B cell (primary cell): ENCODE measurements around the gene GSG1L. TPM values are rescaled to one million over a fixed set of nuclear protein-coding genes. Genes with fewer than 3 reads are reported as not detected.

ENCODE experiments used
- ATAC-seq: fragments of 200-7000 bp; cut with Tn5 transposase; one replicate; pipeline ENCODE4 v1.10.0; 2021; ENCODE audit warnings: low read depth, mild to moderate bottlenecking, moderate number of reproducible peaks, moderate library complexity
- CTCF ChIA-PET: fragments of 350-600 bp; sonication (Branson Sonifier 250); formaldehyde crosslinking; loops from one replicate; lab custom pipeline; 2021; ENCODE audit warnings: antibody characterized with exemption, inconsistent platforms; lab: Charles Lee
- POLR2A ChIA-PET: fragments of 350-600 bp; sonication (Branson Sonifier 250); formaldehyde crosslinking; loops from one replicate; lab custom pipeline; 2021; ENCODE audit warnings: antibody characterized with exemption; lab: Charles Lee
- DNase-seq: peaks from one replicate; pipeline ENCODE4 v3.0.0; 2013
- H2AFZ ChIP-seq: 2 replicates; pipeline ENCODE4 v1.6.1; 2012; ENCODE audit warnings: mild to moderate bottlenecking, low read depth, low read length; ENCODE audit not compliant: insufficient read depth, poor library complexity, severe bottlenecking
- H3K27ac ChIP-seq, 2 donors: 1 replicate in 1 of 2; 2 replicates in 1 of 2; pipeline ENCODE4 v1.5.1; 2012 to 2013; ENCODE audit warnings: low read length in 2 of 2, mild to moderate bottlenecking in 2 of 2, moderate library complexity in 1 of 2
- H3K27me3 ChIP-seq, 4 experiments: fragments of 200-600 bp in 1 of 4; sonication (generic) in 1 of 4; replicated peaks in 1 of 4; 1 replicate in 2 of 4; 2 replicates in 2 of 4; pipeline versions ENCODE4 v1.6.1 to v1.7.0; 2013 to 2016; ENCODE audit warnings: low read length in 3 of 4, mild to moderate bottlenecking in 2 of 4, mixed read lengths in 1 of 4, moderate library complexity in 1 of 4; ENCODE audit not compliant: insufficient read depth in 4 of 4, control insufficient read depth in 3 of 4; ENCODE audit errors: control extremely low read depth in 1 of 4
- H3K36me3 ChIP-seq, 2 experiments: replicated peaks in 1 of 2; 1 replicate in 1 of 2; 2 replicates in 1 of 2; pipeline versions ENCODE4 v1.6.1 to v1.7.1; 2013; ENCODE audit warnings: low read length in 1 of 2; ENCODE audit not compliant: insufficient read depth in 2 of 2, control insufficient read depth in 1 of 2; ENCODE audit errors: control extremely low read depth in 1 of 2, extremely low read depth in 1 of 2
- H3K4me1 ChIP-seq, 2 donors: fragments of 200-600 bp in 1 of 2; sonication (generic) in 1 of 2; 1 replicate in 1 of 2; 2 replicates in 1 of 2; pipeline versions ENCODE4 v1.5.1 to v1.6.1; 2013 to 2017; ENCODE audit warnings: low read length in 2 of 2; ENCODE audit not compliant: control insufficient read depth in 2 of 2, insufficient read depth in 2 of 2
- H3K4me2 ChIP-seq: replicated peaks from 2 replicates; pipeline ENCODE3; 2012; ENCODE audit warnings: mild to moderate bottlenecking, low read depth, low read length; ENCODE audit not compliant: poor library complexity, severe bottlenecking
- H3K4me3 ChIP-seq, 5 experiments: fragments of 200-600 bp in 1 of 5; sonication (generic) in 1 of 5; 1 replicate in 3 of 5; 2 replicates in 2 of 5; pipeline versions ENCODE4 v1.5.1 to v1.7.0; 2011 to 2016; ENCODE audit warnings: low read length in 4 of 5, mild to moderate bottlenecking in 4 of 5, low read depth in 2 of 5, control low read depth in 1 of 5, moderate library complexity in 1 of 5; ENCODE audit not compliant: insufficient read depth in 1 of 5; ENCODE audit errors: control extremely low read depth in 1 of 5, extremely low read depth in 1 of 5
- H3K79me2 ChIP-seq: fragments of 200-600 bp; sonication (generic); one replicate; pipeline ENCODE4 v1.6.0; 2016; ENCODE audit warnings: low read length; ENCODE audit not compliant: control insufficient read depth, insufficient read depth
- H3K9ac ChIP-seq: fragments of 200-600 bp; sonication (generic); 2 replicates; pipeline ENCODE4 v1.6.1; 2017; ENCODE audit warnings: mild to moderate bottlenecking, low read length, moderate library complexity
- H3K9me3 ChIP-seq, 3 donors: one replicate each; pipeline versions ENCODE4 v1.6.1 to v1.7.1; 2013; ENCODE audit warnings: low read length in 2 of 3; ENCODE audit not compliant: control insufficient read depth in 2 of 3, insufficient read depth in 1 of 3; ENCODE audit errors: control extremely low read depth in 1 of 3
- H4K20me1 ChIP-seq: 2 replicates; pipeline ENCODE4 v1.6.0; 2012; ENCODE audit warnings: mild to moderate bottlenecking, low read length; ENCODE audit not compliant: insufficient read depth, control insufficient read depth, poor library complexity, severe bottlenecking
- H3K27ac Mint-ChIP-seq: one replicate; pipeline ENCODE4 v1.8.0; 2021; ENCODE audit warnings: mixed read lengths
- H3K27me3 Mint-ChIP-seq: one replicate; pipeline ENCODE4 v1.8.0; 2021; ENCODE audit warnings: mixed read lengths
- H3K4me1 Mint-ChIP-seq: one replicate; pipeline ENCODE4 v1.8.0; 2021; ENCODE audit warnings: mixed read lengths
- H3K4me3 Mint-ChIP-seq: one replicate; pipeline ENCODE4 v1.8.0; 2021; ENCODE audit warnings: mixed read lengths
- H3K9me3 Mint-ChIP-seq: one replicate; pipeline ENCODE4 v1.8.0; 2022; ENCODE audit warnings: mixed read lengths; ENCODE audit not compliant: insufficient read depth
- CTCF ChIP-seq: fragments of 200-600 bp; IDR thresholded peaks from one replicate; pipeline ENCODE4 v1.8.0; 2022; ENCODE audit warnings: antibody characterized with exemption, mild to moderate bottlenecking
- EZH2 ChIP-seq: IDR thresholded peaks from 2 replicates; pipeline ENCODE4 v1.6.1; 2012; ENCODE audit warnings: borderline replicate concordance, low read depth, mild to moderate bottlenecking, moderate library complexity, low read length; ENCODE audit not compliant: insufficient read depth, poor library complexity, severe bottlenecking
- WGBS: methylation state at CpG from one replicate; pipeline ENCODE4 v1.1.5; 2013; ENCODE audit warnings: missing lambda C conversion rate; ENCODE audit not compliant: insufficient coverage; 5-methylcytosine and 5-hydroxymethylcytosine counted together
- intact Hi-C: fragments of 100-400 bp; cut with micrococcal nuclease; formaldehyde crosslinking; loops from one replicate; pipeline ENCODE4 v1.10.0; 2022
- polyA plus RNA-seq: library from polyadenylated mRNA; depleted of rRNA; stranded (reverse); fragments of >200 nt; gene quantifications from 2 replicates; pipeline ENCODE4 v1.2.3, GENCODE V29; 2012
- total RNA-seq, 2 donors: library from RNA; stranded (reverse); fragments of 120-200 nt in 1 of 2; gene quantifications; 1 replicate in 1 of 2; 2 replicates in 1 of 2; pipeline versions ENCODE4 v1.2.3 to v1.2.4, GENCODE V29; 2013 to 2022

GSG1L gene
- total and polyA plus RNA-seq, 2 donors (not counting 1 experiment from before 2014, with no cell fraction given) = 0.01 TPM; not detected in 1

- H3K27me3 ChIP-seq = no peaks in the 10 kb centered on the region
- TF ChIP-seq CTCF (no peak), EZH2 (no peak)
- no peaks in the 10 kb centered on the region for H3K4me1 Mint-ChIP-seq
- H2AFZ ChIP-seq = no peak overlapping the region
- ATAC-seq (no peak), DNase-seq (no peak)
- no peak overlapping the region for H3K4me3 Mint-ChIP-seq
- no peak overlapping the region for H3K4me3 ChIP-seq
- intact Hi-C loops = no loop called here
- H3K27ac ChIP-seq = no peak overlapping the region
- 79% methylated on average over 4 of the region's 10 CpGs for WGBS
- ChIA-PET CTCF (no interaction called here), POLR2A (no interaction called here)
- H3K9me3 Mint-ChIP-seq = no peaks in the 10 kb centered on the region
- no peak overlapping the region for H3K9ac ChIP-seq
- H3K4me2 ChIP-seq = no peak overlapping the region
- H3K79me2 ChIP-seq = no peaks in the 10 kb centered on the region
- H3K27me3 Mint-ChIP-seq = peaks cover 12% of the 10 kb centered on the region
- no peaks in the 10 kb centered on the region for H4K20me1 ChIP-seq
- H3K4me1 ChIP-seq = no peaks in the 10 kb centered on the region
- no peaks in the 10 kb centered on the region for H3K36me3 ChIP-seq
- no peaks in the 10 kb centered on the region for H3K9me3 ChIP-seq
- no peak overlapping the region for H3K27ac Mint-ChIP-seq
Observed at GRCh38 chr16:27820646-27821345, 242.7 kb downstream of the GSG1L start.

- intact Hi-C loops = no loop called here
- no peak overlapping the region for H3K9ac ChIP-seq
- H3K36me3 ChIP-seq = no peaks in the 10 kb centered on the region
- no peaks in the 10 kb centered on the region for H3K27me3 ChIP-seq
- Mint-ChIP-seq H3K9me3 (no peaks in the 10 kb centered on the region), H3K27ac (no peak overlapping the region), H3K4me3 (no peak overlapping the region), H3K27me3 (peaks cover 15% of the 10 kb centered on the region), H3K4me1 (no peaks in the 10 kb centered on the region)
- TF ChIP-seq CTCF (no peak), EZH2 (no peak)
- H3K4me3 ChIP-seq = no peak overlapping the region
- WGBS = 91% methylated on average over 16 of the region's 20 CpGs
- no peaks in the 10 kb centered on the region for H3K9me3 ChIP-seq
- no peak overlapping the region for H2AFZ ChIP-seq
- H4K20me1 ChIP-seq = no peaks in the 10 kb centered on the region
- POLR2A ChIA-PET = no interaction called here
- H3K27ac ChIP-seq = no peak overlapping the region
- DNase-seq (no peak), ATAC-seq (no peak)
- H3K4me2 ChIP-seq = no peak overlapping the region
- CTCF ChIA-PET = no interaction called here
- H3K4me1 ChIP-seq = no peaks in the 10 kb centered on the region
- H3K79me2 ChIP-seq = no peaks in the 10 kb centered on the region
Observed at GRCh38 chr16:27819881-27820610, 243.5 kb downstream of the GSG1L start.
